ENCODE data around the gene ZFHX3.

The ZFHX3 gene

GRCh38 chr16:72807245-72807644 is 240.7 kb downstream of the ZFHX3 start:
- ChIA-PET POLR2A (no interaction called here), CTCF (interaction anchor here (1.2 to 5.7 kb wide), 3 partner anchors 13 to 25 kb away, joined by 3 to 34 read pairs (median 3); no protein-coding TSS in a partner anchor)
- DNase-seq (ENCODE audit: extremely low spot score) = no peak
- no peak for TF ChIP-seq CTCF (IDR thresholded peaks at IDR 0.05; ENCODE audit: control extremely low read depth, extremely low read depth, low read depth, missing control alignments)

- ChIA-PET POLR2A (interaction anchor here (0.6 kb wide), 1 partner anchor 40 kb away, joined by 3 read pairs; no protein-coding TSS in a partner anchor), CTCF (interaction anchor here (1.0 to 5.7 kb wide), 5 partner anchors 9 to 27 kb away, joined by 3 to 34 read pairs (median 3); no protein-coding TSS in a partner anchor)
- no peak for DNase-seq (ENCODE audit: extremely low spot score)
- TF ChIP-seq CTCF (IDR thresholded peaks at IDR 0.05; ENCODE audit: control extremely low read depth, extremely low read depth, low read depth, missing control alignments) = no peak
Measured at GRCh38 chr16:72805486-72805885, 242.4 kb downstream of the ZFHX3 start.

- TF ChIP-seq CTCF (IDR thresholded peaks at IDR 0.05; ENCODE audit: control extremely low read depth, extremely low read depth, low read depth, missing control alignments) = no peak
- no peak for DNase-seq (ENCODE audit: extremely low spot score)
- ChIA-PET POLR2A (no interaction called here), CTCF (interaction anchor here (1.6 kb wide), 1 partner anchor 32 kb away, joined by 16 read pairs; no protein-coding TSS in a partner anchor)
Measured at GRCh38 chr16:72800524-72801161, 247.3 kb downstream of the ZFHX3 start.

GRCh38 chr16:72798264-72798663 is 249.7 kb downstream of the ZFHX3 start:
- ChIA-PET CTCF (no interaction called here), POLR2A (no interaction called here)
- TF ChIP-seq CTCF (IDR thresholded peaks at IDR 0.05; ENCODE audit: control extremely low read depth, extremely low read depth, low read depth, missing control alignments) = no peak
- no peak for DNase-seq (ENCODE audit: extremely low spot score)

GRCh38 chr16:72797621-72798020 is 250.3 kb downstream of the ZFHX3 start:
- TF ChIP-seq CTCF (IDR thresholded peaks at IDR 0.05; ENCODE audit: control extremely low read depth, extremely low read depth, low read depth, missing control alignments) = no peak
- ChIA-PET CTCF (no interaction called here), POLR2A (no interaction called here)
- no peak for DNase-seq (ENCODE audit: extremely low spot score)

- ChIA-PET CTCF (interaction anchor here (0.9 to 1.9 kb wide), 3 partner anchors 9 to 60 kb away, joined by 3 to 8 read pairs (median 3); no protein-coding TSS in a partner anchor), POLR2A (no interaction called here)
- no peak for TF ChIP-seq CTCF (IDR thresholded peaks at IDR 0.05; ENCODE audit: control extremely low read depth, extremely low read depth, low read depth, missing control alignments)
- no peak for DNase-seq (ENCODE audit: extremely low spot score)
Measured at GRCh38 chr16:72796222-72796621, 251.7 kb downstream of the ZFHX3 start.

All from GM10248 (cell line).